Measurements from ENCODE around the gene NARS2. TPM values are rescaled to one million over a fixed set of nuclear protein-coding genes. Genes with fewer than 3 reads are reported as not detected.

NARS2 gene
- total RNA-seq, 2 donors from 2014 or later: 7.7 to 14.8 TPM

GRCh38 chr11:78541537-78541936, 33.1 kb downstream of the NARS2 start:
- Histone ChIP-seq H3K4me3 (no peak overlapping the region), H3K9me3 (no peaks in the 10 kb centered on the region), H3K36me3 (no peaks in the 10 kb centered on the region), H3K4me1 (no peaks in the 10 kb centered on the region), H3K27ac (no peak overlapping the region), H3K27me3 (no peaks in the 10 kb centered on the region)
- no peak for TF ChIP-seq CTCF (IDR thresholded peaks at IDR 0.05)
- DNase-seq (ENCODE audit: low spot score): no peak

- no peak overlapping the region for H3K4me3 ChIP-seq
- no peak for TF ChIP-seq CTCF (IDR thresholded peaks at IDR 0.05)
- no peak for DNase-seq (ENCODE audit: low spot score)
- H3K27ac ChIP-seq: no peak overlapping the region
- no peaks in the 10 kb centered on the region for H3K36me3 ChIP-seq
- H3K9me3 ChIP-seq: no peaks in the 10 kb centered on the region
- H3K27me3 ChIP-seq: no peaks in the 10 kb centered on the region
- H3K4me1 ChIP-seq: no peaks in the 10 kb centered on the region
Measured at GRCh38 chr11:78540256-78540655, 34.4 kb downstream of the NARS2 start.

- H3K4me1 ChIP-seq: no peaks in the 10 kb centered on the region
- no peaks in the 10 kb centered on the region for H3K9me3 ChIP-seq
- no peak overlapping the region for H3K27ac ChIP-seq
- no peaks in the 10 kb centered on the region for H3K27me3 ChIP-seq
- TF ChIP-seq CTCF (IDR thresholded peaks at IDR 0.05): no peak
- no peak for DNase-seq (ENCODE audit: low spot score)
- H3K36me3 ChIP-seq: no peaks in the 10 kb centered on the region
- no peak overlapping the region for H3K4me3 ChIP-seq
Measured at GRCh38 chr11:78539506-78539905, 35.2 kb downstream of the NARS2 start.

GRCh38 chr11:78536933-78537332, 37.7 kb downstream of the NARS2 start:
- no peaks in the 10 kb centered on the region for H3K9me3 ChIP-seq
- H3K36me3 ChIP-seq: no peaks in the 10 kb centered on the region
- H3K4me3 ChIP-seq: no peak overlapping the region
- TF ChIP-seq CTCF (IDR thresholded peaks at IDR 0.05): no peak
- no peak for DNase-seq (ENCODE audit: low spot score)
- H3K27me3 ChIP-seq: no peaks in the 10 kb centered on the region
- H3K4me1 ChIP-seq: no peaks in the 10 kb centered on the region
- no peak overlapping the region for H3K27ac ChIP-seq

- H3K36me3 ChIP-seq: no peaks in the 10 kb centered on the region
Measured at GRCh38 chr11:78535920-78536319, 38.7 kb downstream of the NARS2 start.

More at GRCh38 chr11:78535920-78536319, 38.7 kb downstream of the NARS2 start:
- H3K4me3 ChIP-seq: no peak overlapping the region
- H3K4me1 ChIP-seq: no peaks in the 10 kb centered on the region
- no peak for DNase-seq (ENCODE audit: low spot score)
- no peaks in the 10 kb centered on the region for H3K27me3 ChIP-seq
- TF ChIP-seq CTCF (IDR thresholded peaks at IDR 0.05): no peak
- no peaks in the 10 kb centered on the region for H3K9me3 ChIP-seq
- no peak overlapping the region for H3K27ac ChIP-seq

Data from right atrium auricular region (tissue), 2 donors.